ENCODE measurements around the gene C9orf43.
"Not testable (repeated sequence)": the region's sequence is repeated elsewhere in the genome, so short reads cannot be mapped to it uniquely, and the experiment has no call there.

C9orf43 gene

DNA sequence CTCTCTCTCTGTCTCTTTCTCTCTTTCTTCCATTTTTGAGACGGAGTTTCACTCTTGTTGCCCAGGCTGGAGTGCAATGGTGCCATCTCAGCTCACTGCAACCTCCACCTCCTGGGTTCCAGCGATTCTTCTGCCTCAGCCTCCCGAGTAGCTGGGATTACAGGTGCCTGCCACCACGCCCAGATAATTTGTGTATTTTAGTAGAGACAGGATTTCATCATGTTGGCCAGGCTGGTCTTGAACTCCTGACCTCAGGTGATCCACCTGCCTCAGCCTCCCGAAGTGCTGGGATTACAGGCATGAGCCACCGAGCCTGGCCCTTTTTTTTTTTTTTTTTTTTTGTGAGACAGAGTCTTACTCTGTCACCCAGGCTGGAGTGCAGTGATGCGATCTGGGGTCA is 29.1 kb upstream of the C9orf43 start:
- DNase-seq, result not testable (repeated sequence)

DNA sequence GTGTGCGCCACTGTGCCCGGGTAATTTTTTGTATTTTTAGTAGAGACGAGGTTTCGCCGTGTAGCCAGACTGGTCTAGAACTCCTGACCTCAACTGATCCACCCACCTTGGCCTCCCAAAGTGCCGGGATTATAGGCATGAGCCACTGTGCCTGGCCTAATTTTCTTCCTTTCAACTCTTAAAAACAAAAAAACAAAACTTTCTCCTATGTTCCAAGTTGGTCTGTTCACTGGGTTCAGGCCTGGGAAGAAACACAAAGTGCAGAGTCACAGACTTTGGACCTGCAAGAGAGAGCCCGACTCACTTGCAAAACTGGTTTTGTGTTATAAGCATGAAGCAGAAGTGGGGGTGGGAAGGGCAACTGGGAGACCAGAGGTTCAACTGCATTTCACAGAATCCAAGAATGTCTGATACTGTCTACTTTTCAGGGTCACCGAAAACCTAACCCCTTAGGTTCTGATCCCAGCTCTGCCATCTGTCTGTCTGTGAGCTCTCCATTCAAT is 28.6 kb upstream of the C9orf43 start:
- DNase-seq, result no peak

DNA sequence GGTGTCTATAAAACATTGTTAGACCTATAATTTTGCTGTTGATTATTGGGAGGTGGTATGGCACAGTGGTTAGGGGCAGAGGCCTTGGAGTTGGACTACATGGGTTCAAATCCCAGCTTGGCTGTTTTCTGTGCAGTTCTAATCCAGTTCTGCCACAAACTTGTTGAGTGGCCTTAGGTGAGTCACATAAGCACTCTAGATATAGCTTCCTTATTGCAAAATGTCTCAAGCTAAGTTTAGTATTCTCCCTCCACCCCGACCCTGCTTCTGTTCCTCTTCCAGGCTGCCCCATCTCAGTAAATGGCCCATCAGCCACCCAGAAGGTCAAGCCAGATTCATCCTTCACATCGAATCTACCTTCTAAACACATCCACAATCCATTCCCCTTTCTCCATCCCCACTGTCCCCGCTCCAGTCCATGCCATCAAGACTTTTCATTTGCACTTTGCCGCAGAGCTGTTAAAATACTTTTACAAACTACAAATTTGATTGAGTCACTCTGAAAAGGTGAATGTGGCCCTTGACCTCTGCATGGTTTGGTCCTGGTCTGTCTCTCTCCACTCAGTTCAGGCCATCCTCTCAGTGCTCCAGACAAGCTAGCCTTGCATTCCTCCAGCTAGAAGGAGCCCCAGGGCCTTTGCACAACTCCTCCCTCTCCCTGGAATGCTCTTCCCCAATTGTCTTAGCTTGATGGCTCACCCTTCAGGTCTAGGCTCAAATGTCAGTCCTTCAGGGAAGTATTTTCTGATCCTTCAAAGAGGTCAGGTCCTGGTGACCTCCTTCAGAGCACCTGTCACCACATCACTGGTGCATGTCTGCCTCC is 23.8 kb upstream of the C9orf43 start:
- DNase-seq, result no peak

DNA sequence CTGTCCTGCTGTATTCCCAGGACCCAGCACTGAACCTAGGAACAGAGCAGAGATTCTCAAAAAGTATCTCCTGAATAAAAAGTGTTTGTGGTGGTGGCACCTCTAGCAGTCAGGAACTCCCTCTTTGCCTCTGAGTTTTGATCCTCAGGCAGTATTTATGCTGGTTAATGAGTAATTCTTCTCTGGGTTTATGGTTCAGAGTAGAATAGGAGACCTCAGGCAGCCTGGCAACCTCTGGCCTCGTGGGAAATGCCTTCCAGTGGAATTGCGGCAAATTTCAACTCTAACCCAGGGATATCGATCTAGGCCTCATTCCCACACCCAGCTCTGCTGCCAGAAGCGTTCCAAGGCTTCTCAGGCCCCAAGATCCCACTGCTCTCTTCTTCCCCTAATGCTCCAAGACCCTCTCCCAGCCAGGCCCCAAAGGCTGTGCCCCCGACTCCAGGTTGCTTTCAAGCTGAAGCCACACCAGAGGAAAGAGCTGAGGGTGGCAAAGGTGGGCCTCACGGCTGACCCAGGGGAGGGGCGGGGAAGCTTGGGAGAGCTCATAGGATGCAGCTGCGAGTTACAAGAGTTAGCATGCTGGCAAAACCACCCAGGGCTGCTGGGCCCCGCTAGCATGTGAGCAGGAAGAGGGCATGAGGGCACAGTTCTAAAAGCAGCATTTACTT is 22.9 kb upstream of the C9orf43 start:
- DNase-seq, result no peak

DNA sequence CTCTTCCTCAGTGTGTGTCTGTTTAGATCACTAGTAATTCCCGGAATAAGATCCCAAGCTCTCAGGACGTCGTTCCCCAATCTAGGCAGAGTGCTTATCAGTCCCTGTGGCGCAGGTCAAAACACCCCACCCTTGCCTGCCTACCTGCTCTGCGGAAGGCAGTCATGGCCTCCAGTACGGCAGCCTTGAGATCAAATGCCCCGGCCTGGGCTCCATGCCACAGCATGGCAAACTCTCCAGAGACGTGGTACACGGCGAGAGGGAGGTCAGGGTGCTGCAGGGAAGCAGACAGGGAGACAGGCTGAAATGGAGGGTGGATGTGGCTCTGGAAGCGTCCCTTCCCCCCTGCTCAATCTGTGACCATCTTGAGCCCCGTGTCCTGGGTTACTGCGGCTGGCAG is 21.7 kb upstream of the C9orf43 start:
- no peak for DNase-seq

DNA sequence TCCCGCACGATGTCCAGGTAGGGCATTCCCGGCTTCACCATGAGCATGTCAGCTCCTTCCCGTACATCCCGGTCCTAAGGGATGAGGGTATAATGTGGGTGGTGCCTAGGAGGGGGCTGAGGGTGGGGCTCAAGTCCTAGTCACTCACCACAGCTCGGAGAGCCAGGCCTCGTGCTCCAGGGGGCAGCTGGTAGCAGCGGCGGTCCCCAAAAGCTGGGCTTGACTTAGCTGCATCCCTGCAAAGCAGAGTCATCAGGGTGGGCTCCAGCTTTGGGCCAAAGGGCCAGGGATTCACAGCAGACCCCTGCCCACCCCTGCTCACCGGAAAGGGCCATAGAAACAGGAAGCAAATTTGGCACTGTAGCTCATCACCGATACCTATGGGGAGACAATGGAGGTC is 21.1 kb upstream of the C9orf43 start:
- DNase-seq, result no peak

DNA sequence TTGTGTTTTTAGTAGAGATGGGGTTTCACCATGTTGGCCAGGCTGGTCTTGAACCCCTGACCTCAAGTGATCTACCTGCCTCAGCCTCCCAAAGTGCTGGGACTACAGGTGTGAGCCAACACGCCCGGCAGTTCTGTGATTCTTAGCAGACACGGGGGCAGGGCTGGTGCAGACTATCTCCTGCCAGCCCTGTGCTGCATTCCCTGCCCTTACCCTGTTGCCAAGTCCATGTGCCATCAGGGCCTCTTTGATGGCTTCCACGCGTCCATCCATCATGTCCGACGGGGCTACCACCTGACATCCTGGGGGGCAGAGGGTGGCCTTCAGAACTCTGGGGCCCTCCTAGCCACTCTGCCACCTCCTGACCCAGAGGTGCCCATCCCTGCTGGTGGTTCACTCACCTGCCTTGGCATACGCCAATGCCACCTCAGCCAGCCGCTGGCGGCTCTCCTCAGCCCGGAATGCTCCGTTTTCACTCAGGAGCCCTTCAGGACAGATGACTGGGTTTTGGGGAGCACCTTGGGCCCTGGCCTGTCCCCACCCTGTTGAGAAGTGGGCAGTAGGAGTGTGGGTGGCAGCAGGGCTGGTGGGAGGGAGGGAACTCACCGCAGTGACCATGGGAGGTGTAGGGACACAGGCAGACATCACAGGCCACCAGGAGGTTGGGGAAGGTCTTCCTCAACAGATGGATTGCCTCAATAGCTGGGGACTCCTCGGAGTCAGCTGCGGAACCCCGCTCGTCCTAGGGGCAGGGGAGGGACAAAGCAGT is 20.2 kb upstream of the C9orf43 start:
- no peak for DNase-seq

DNA sequence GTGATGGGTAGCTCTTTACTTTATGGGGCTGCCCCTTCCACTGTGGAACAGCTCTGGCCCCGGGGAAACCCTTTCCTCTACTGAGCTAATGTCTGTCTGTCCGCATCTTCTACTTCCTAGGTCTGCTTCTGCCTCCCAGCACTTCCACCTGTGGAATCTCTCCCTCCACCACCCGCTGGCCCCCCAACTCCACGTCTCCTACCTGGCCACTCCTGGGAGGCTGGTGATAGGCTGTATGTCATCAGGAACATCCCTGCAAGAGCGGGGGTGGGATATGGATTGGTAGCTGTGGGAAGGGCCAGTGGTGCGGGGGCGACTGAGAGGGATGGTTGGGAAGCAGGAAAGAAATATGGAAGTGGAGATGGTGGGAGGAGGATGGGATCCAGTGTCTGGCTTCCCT is 18.6 kb upstream of the C9orf43 start:
- DNase-seq, result no peak

DNA sequence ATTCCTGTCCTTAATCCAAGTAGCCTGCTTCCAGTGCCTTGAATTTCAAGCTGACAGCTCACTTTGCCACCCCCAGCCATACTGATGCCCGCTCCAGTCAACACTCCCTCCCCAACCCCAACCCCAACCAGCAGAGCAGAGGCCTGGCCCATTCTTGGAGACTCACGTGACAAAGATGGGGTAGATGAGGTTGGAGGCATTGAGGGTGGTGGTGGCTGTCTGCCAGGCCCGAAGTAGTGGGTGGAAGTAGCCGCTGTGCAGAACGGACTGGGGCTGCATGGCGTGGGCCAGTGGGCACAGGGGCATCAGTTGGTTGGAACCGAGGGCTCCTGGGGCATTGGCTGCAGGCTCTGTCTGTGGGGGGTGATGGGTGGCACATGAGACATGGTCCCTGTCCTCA is 17.3 kb upstream of the C9orf43 start:
- DNase-seq, result no peak

DNA sequence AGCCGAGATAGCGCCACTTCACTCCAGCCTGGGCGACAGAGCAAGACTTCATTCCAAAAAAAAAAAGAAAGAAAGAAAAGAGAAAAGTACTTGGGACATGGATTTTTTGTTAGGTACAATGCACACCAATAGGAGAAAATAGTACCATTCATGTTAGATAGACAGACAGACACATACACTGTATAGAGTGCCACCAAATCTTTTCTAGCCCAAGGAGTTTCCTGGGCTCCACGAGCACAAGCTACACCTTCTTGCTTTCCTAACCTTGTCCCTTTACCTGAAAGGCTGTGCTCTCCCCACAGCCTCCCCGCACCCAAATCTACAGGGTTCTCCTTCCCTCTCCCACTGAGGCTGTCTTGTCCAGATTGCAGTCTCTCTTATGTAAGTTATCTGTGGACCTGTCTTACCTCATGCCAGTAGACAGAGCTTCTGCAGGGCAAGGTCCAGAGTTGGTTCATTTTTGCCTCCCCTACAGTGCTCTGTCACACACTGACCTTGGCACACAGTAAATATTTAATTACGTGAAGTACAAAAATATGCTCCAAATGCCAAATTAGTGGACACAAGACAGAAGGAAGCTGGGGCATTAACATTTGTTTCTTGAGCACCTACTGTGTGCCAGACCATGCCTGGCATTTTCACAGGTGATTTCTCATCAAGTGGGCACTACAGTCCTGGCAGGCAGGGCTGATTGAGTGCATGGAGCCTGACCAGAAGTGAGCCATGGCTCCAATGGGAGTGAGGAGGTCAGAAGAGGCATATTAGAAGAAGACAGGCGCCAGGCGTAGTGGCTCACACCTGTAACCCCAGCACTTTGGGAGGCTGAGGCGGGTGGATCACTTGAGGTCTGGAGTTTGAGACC is 15.3 kb upstream of the C9orf43 start:
- DNase-seq, result no peak

DNA sequence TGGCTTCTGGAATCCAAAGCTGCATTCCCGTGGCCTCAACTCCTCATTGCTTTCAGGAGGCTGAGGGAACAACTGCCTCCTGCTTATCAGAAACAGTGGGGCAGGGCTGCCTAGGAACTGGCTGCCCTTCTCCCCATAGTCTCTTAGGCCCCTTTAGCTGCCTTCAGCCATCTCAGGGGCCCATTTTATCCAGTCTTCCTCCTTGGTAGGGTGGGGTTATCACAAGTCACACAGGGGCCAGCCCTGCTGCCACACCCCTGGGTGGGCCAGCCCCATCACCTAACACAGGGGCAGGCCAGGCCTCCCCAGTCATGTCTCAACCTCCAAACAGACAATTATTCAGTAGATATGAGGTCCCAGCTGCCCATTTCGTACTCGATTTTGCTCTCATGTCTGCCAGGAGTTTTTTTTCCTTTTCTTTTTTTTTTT is 13.3 kb upstream of the C9orf43 start:
- DNase-seq, result no peak

DNA sequence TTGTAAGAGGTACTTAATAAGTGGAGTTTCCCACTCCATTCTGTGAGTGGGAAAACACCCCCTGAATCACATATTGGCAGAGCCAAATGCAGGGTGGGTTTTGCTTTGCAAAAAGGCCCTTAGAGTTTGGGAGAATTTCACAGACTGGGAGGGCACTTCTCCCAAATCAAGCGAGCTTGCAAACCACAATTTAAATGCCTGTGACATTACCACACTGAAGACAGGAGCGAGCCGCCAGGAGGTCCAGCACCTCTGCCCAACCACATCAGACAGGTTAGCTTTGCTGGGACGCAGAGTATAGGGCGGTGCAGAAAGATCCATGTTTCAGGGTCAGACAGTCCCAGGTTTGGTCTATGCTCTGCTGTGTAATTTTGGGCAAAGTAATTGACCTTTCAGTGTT is 11.8 kb upstream of the C9orf43 start:
- no peak for DNase-seq

DNA sequence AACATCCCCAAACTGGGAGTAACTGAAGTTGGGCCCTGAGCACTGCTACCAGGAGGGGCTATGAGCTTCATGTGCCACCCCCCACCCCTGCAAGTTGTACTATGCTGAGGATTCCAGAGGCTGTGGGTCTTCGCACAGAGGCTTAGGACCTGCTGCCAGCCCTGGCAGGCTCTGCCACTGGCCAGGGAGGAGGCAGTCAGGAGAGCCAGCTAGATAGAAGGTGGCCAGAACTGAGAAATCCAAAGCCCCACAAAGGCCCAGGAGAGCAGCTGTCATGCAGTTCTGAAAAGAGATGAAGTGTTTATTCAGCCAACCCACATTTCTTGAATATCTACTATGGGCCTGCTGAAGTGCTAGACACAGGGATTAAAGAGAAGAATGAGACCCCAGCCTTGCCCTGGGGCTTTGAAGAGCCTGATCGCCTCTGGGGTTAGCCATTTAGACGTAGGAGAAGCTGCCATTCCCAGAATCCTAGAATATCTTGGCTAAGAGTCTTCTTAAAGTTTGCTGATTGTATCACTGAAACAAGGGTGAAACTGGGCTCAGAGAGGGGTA is 10.8 kb upstream of the C9orf43 start:
- DNase-seq, result no peak

DNA sequence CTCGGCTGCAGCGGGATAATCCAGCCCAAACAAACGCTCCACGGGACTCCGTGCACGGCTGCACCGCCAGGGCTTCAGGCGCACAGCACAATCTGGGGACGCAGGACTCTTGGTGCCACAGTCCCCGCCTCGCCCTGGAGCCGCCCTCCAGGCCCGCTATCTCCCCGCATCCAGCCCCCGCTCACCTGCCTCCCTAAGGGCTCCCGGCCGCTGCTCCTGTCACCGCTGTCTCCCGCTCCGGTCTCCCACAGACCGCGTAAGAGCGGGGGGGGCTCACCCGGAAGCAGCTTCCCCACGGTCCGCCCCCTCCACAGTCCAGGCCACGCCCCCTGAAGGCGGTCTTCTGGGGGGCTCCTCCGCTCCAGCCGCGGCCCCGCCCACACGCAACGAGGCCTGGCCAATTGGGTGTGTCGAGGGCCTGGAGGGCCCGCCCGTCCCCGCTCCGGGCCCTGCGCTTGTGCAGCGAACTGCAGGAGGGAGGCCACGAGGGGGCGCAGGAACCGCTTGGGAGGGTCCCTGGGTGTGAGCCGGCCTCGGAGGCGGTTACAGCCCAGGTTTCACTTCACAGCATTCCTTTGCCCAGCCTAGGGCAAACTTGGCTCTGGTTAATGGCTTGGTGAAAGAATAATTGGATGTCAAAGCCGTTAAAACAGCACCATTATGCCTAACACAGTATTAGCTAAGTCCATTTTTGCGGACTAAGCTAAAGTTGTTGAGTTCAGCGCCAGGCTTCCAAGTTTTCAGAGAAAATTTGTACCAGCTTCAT is 9.3 kb upstream of the C9orf43 start, which contains the start of gene ALAD:
Gene ALAD, minus strand, starts transcription at position 258 of the 766 bp plus-strand sequence. CDS start 7,725 bp downstream, outside the sequence.
- peak; percentile 97 to 99 (median 99) for DNase-seq

DNA sequence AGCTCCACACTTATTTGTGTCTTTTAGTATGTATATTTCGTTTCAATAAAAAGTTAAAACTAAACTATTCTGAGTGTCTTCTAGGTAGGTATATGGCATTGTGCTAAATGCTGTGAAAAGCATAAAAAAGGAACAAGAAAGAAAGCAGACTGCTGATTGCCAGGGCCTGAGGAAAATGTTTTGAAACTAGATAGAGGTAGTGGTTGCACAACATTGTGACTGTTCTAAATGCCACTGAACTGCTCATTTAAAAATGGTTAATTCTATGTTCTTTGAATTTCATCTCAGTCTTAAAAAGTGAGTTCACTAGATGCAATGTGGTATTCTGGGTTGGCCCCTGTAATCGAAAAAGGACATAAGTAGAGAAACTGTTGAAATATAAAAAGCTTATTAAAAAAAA is 6.9 kb upstream of the C9orf43 start:
- no peak for DNase-seq

DNA sequence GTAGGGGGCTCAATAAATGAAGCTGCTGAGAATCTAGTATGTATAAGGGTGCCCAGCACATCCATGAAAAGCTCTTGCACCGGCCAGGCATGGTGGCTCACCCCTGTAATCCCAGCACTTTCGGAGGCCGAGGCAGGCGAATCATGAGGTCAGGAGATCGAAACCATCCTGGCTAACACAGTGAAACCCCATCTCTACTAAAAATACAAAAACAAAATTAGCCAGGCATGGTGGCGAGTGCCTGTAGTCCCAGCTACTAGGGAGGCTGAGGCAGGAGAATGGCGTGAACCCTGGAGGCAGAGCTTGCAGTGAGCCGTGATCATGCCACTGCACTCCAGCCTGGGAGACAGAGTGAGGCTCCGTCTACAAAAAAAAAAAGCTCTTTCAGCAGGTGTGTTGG is 4.2 kb upstream of the C9orf43 start:
- not testable (repeated sequence) for DNase-seq

DNA sequence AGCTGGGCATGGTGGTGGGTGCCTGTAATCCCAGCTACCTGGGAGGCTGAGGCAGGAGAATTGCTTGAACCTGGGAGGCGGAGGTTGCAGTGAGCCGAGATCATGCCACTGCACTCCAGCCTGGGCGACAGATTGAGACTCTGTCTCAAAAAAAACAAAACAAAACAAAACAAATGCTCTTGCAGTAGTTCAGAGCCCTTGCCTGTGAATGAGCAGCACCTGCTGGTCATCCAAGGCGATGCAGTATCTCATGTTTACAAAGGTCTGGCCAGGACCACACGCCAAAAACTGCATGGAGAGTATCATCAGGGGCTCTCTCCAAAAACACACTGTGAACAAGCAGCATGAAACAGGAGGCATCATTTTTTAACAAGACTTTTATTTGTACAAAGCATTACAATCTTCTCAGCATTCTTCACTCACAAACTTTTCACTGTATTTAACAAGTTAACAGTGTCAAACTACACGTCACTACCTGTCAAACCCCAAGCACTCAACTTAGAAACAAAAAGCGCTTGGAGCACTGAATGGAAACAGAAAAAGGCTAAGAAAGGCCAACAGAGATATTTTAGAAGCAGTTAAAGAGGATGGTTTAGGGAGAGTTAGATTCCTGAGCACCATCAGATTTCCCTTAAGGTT is 3.6 kb upstream of the C9orf43 start:
- DNase-seq, result peak in 2 of 3 experiments; percentile 24 to 75

DNA sequence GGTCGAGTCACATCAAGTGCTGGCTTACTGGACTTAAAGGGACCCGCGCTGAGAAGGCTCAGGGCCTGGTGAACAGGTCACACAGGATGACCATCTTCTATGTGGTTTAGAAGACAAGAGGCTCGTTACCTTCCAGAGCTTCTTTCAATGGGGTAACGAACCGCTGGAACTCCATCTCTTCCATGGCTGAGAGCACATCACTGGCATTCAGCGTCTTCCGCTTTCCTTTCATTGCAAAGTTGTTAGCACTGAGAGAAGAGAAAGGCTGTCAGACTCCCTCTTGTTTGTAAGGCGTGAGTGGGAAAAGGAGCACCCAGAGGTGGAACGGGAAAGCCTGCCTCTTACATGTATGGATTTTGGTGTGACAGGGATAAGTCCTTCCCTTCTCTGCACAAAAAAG is 1.1 kb upstream of the C9orf43 start:
- DNase-seq, result no peak

DNA sequence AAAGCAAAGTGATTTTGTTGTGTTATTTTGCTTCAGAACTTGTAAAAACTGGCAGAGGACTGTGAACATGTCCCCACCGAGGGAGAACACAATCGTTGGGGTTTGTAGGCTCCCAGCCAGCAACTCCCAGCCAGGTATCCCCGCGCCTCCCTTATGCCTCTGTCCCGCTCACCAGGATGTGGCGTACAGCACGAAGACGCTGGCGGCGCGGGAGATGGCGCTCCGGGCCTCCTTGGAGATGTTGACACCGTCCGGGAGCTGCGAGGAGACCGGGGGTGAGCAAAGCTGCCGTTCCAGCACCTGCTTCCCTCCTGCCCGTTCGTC is 702 bp upstream of the C9orf43 start:
- DNase-seq, result no peak

DNA sequence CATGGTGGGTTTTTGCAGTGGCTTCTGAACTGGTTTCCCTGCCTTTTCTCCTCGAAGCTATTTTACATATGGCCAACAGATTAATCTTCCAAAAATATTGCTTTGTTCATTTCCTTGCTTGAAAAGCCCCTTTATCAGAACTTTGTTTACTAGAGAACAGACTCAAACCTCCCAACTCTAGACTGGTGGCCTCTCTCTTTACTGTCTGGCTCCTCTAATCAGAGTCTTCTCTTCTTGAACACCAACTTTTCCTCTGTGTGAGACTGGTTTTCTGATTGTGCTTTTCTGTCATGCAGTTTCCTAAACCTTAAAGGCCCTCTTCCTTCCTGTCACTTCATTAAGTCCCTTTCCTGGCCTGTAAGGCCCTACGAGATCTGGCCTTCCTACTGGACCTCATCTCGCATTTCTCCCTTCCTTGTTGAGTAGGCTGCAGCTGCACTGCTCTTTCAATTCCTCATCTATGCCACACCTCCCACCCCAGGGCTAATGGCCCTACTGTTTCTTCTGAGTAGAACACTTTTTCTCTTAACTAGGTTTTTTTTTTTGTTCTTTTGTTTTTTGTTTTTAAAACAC is 5.7 kb downstream of the C9orf43 start:
- DNase-seq, result no peak

DNA sequence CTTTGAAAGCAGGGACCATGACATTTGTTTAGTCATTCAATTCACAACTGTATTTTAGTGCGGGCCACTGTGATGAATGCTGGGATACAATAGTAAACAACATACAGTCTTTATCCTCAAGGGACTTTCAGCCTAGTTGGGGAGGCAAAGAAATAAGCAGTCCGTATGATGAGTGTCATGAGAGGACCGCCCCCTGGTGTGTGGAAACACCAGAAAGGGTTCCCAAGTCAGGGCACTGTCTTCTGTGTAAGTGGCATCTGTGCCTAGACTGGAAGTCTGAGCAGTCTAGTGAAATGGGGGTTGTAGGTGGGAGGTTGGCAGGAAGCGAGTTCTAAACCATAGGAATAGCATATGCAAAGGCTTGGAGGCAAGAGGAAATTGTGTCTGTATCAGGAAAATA is 6.8 kb downstream of the C9orf43 start:
- no peak for DNase-seq
